Erythroblast (primary cell): ENCODE measurements around the gene NPNT.

ENCODE experiments used
- GATA1 ChIP-seq: IDR thresholded peaks from 2 replicates; pipeline ENCODE4 v1.6.1; 2011; ENCODE audit warnings: low read depth, mild to moderate bottlenecking, control low read depth, low read length, moderate library complexity
- POLR2A ChIP-seq: IDR thresholded peaks from 2 replicates; pipeline ENCODE4 v1.6.1; 2011; ENCODE audit warnings: mild to moderate bottlenecking, low read length

GRCh38 chr4:105875233-105875632 lies 20.0 kb upstream of the NPNT start:
- no peak for TF ChIP-seq POLR2A
- no peak for TF ChIP-seq GATA1
